HFF-Myc (cell line): ENCODE measurements around the gene HOXA3.
A peak's percentile ranks its signal among the peaks of the same experiment; 100 is the strongest.

Source experiments
- DNase-seq: peaks from one replicate; pipeline ENCODE4 v3.0.0-alpha.2; 2011; ENCODE audit warnings: low read depth; ENCODE audit errors: extremely low read depth
- H3K4me3 ChIP-seq: replicated peaks from 2 replicates; pipeline ENCODE4 v1.5.1; 2011; ENCODE audit warnings: low read depth, mild to moderate bottlenecking, control low read depth, low read length
- CTCF ChIP-seq: IDR thresholded peaks from 2 replicates; pipeline ENCODE4 v1.5.1; 2012; ENCODE audit warnings: mild to moderate bottlenecking, low read depth, low read length, control low read depth; ENCODE audit errors: missing control alignments

The HOXA3 gene

GRCh38 chr7:27176524-27176845 lies 24.1 kb upstream of the HOXA3 start:
- no peak for DNase-seq
- H3K4me3 ChIP-seq = peak overlapping the region; percentile 83
- no peak for TF ChIP-seq CTCF

GRCh38 chr7:27175626-27176523 lies 23.5 kb upstream of the HOXA3 start:
- TF ChIP-seq CTCF = no peak
- DNase-seq = no peak
- peak overlapping the region; percentile 83 for H3K4me3 ChIP-seq

- TF ChIP-seq CTCF = no peak
- no peak for DNase-seq
- H3K4me3 ChIP-seq = peak overlapping the region; percentile 83
Measured at GRCh38 chr7:27174874-27175625, 22.7 kb upstream of the HOXA3 start.

GRCh38 chr7:27173956-27174873 lies 21.8 kb upstream of the HOXA3 start, which contains the start of gene HOXA10:
HOXA10 (minus strand) TSS chr7:27174320; CDS start chr7:27174306, 14 bp downstream.
- TF ChIP-seq CTCF = no peak
- peak within 1 kb of the TSS; percentile 83 for H3K4me3 ChIP-seq
- DNase-seq = no peak

GRCh38 chr7:27173511-27173955 lies 21.1 kb upstream of the HOXA3 start:
- no peak for DNase-seq
- TF ChIP-seq CTCF = no peak
- H3K4me3 ChIP-seq = peak overlapping the region; percentile 83

- no peak for TF ChIP-seq CTCF
- no peak for DNase-seq
- peak overlapping the region; percentile 83 for H3K4me3 ChIP-seq
Measured at GRCh38 chr7:27172823-27173510, 20.6 kb upstream of the HOXA3 start.
